VCaP (cell line): Measurements from ENCODE around the gene GRM7.

Experiments used
- H3K27ac ChIP-seq: fragments of 450-650 bp; 2 replicates; pipeline ENCODE4 v1.5.1; 2017
- CTCF ChIP-seq: fragments of 450-650 bp; conservative IDR thresholded peaks from 2 replicates; pipeline ENCODE4 v1.5.1; 2017; ENCODE audit warnings: mild to moderate bottlenecking, moderate library complexity

The GRM7 gene

DNA sequence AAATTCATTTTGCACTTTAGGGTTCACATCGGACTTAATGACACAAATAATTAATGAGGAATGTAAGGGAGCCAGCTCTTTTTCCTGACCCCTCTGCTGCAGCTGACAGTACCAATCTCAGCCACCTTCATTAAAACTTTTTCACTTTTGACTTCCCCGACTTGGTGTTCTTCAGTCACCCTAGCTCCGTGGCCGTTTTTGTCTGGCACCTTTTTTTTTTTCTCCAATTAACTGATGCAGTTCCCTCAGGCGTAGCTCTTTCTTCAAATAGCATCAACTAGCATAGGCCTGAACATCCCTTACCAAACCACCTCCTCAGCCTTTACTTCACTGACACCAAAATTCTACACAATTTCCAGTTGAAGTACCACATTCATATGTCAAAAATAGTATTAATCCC is 350.8 kb downstream of the GRM7 start:
- no peak for TF ChIP-seq CTCF
- no peak overlapping the region for H3K27ac ChIP-seq

DNA sequence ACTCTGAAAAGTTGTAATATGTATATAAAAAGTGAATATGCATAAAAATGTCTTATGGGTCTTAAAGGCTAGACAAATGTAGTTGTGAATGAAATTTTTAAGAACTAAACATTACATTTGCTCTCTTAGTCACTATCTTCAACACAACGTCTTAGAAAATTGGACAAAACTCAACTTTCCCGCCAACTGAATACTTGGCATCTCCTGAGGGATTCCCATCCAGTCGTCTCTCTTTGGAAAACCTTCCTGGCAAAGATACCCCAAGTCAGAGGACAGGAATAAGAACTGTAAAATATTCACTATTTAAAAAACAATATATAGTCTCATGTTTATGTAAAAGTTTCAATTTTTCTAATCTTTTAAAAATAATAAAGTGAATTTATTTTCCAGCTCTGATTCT is 354.8 kb downstream of the GRM7 start:
- H3K27ac ChIP-seq: no peak overlapping the region
- no peak for TF ChIP-seq CTCF

DNA sequence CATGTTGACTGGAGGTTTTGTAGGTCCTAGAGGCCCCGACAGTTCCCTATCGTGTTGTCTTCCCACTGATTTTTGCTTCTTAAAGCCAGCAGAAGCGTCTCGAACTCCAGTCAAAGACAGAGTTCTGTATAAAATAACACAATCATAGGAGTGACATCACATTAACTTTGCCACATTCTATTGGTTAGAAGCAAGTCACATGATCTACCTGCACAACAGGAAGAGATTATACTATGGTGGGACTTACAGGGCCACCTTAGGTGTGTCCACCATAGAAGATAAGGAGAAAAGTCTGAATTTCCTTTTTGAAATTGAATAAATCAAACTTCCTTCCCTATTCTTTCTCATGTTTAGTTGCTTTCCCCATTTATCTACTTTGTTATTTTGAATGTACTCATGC is 365.5 kb downstream of the GRM7 start:
- TF ChIP-seq CTCF: no peak
- no peak overlapping the region for H3K27ac ChIP-seq

DNA sequence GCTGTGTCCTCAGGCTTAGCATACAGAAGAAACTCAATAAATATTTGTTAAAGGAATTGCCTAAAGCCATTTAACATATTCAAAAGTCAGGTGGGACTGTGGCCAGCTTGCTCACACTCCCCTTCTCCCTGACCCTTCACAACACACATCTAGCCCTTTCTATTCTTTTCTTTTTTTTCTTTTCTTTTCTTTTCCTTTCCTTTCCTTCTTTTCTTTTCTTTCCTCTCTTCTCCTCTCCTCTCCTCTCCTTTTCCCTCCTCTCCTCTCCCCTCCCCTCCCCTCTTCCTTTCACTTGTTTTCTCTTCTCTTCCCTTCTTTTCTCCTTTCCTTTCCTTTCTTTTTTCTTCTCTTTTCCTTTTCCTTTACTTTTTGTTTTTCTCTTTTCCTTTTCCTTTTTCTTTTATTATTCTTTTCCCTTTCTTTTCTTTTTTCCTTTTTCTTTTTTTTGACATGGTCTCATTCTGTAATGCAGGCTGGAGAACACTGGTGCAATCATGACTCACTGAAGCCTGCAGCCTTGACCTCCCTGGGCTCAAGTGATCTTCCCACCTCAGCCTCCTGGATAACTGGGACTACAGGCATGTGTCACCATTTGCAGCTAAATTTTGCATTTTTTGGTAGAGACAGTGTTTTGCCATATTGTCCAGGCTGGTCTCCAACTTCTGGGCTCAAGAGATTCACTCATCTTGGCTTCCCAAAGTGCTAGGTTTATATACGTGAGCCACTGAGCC is 377.8 kb downstream of the GRM7 start:
- no peak for TF ChIP-seq CTCF
- 0 out of 2 replicates have a peak overlapping the region, but pooled peaks have one; percentile 2 for H3K27ac ChIP-seq

- no peak for TF ChIP-seq CTCF
- H3K27ac ChIP-seq: peak overlapping the region; percentile 58
Observed at GRCh38 chr3:7241584-7242302, 380.8 kb downstream of the GRM7 start.

DNA sequence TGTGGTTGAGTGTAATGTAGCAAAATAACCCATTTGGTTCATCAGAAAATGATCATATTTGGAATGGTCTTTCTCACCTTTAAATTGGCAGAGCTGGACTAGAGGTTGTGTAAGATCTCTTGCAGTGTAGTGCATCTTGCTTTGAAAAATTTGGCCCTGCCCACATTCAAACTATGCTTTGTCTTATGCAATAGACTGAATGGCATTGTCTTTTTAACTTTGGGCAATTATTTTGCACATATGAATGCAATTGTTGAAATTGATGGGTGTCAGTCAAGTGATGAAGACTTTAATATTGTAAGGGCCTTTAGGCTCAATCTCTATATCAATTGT is 381.4 kb downstream of the GRM7 start:
- no peak for TF ChIP-seq CTCF
- H3K27ac ChIP-seq: peak overlapping the region; percentile 58

DNA sequence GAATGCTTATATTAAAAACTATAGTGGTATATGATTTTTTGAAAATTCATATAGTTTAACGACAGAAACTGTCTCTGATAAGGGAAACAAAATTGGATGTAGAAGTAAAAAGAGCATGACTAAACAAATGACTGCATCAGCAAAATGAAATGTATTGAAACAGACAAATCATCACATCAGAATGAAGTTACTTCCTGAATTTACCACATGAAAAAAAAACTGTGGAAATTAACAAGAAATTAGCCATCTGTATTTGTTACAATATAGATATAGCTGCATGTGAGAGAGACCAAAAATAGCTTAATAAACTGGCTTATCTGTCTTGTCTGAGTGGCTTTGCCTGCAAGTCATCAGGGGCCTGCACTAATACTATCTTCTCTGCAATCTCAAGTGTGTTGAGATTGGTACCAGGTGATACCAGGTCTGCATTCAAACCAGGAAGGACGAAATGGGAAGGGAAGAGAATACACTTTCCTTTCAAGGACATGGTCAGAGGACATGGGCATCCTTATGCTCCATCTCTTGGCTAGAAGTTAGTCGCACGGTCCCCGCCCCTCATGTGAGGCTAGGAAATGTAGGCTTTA is 388.7 kb downstream of the GRM7 start:
- H3K27ac ChIP-seq: no peak overlapping the region

More for the DNA sequence above, 388.7 kb downstream of the GRM7 start:
- no peak for TF ChIP-seq CTCF
